Amniotic stem cell (primary cell): ENCODE results near the gene DISP2.

Experiments used
- DNase-seq: peaks from one replicate; lab custom pipeline; 2025; lab: John Stamatoyannopoulos, UW

Gene DISP2

GRCh38 chr15:40344217-40344616 lies 13.8 kb upstream of the DISP2 start:
- DNase-seq, result no peak

GRCh38 chr15:40344631-40345120 lies 13.3 kb upstream of the DISP2 start:
- peak; percentile 40 for DNase-seq

GRCh38 chr15:40345225-40345866 lies 12.7 kb upstream of the DISP2 start:
- DNase-seq, result no peak

GRCh38 chr15:40345867-40346578 lies 12.0 kb upstream of the DISP2 start:
- no peak for DNase-seq

- DNase-seq, result no peak
These were observed 11.2 kb upstream of the DISP2 start for GRCh38 chr15:40346579-40347558.

GRCh38 chr15:40347559-40348473 lies 10.2 kb upstream of the DISP2 start:
- no peak for DNase-seq

GRCh38 chr15:40348474-40348870 lies 9.5 kb upstream of the DISP2 start:
- DNase-seq, result no peak

- DNase-seq, result no peak
These were observed 8.9 kb upstream of the DISP2 start for GRCh38 chr15:40349163-40349562.

GRCh38 chr15:40352281-40352901 lies 5.6 kb upstream of the DISP2 start:
- DNase-seq, result no peak

GRCh38 chr15:40353697-40354096 lies 4.3 kb upstream of the DISP2 start:
- no peak for DNase-seq

- DNase-seq, result no peak
These were observed 3.4 kb upstream of the DISP2 start for GRCh38 chr15:40354408-40355171.

- DNase-seq, result no peak
These were observed 1.9 kb upstream of the DISP2 start for GRCh38 chr15:40355976-40356585.

- no peak for DNase-seq
These were observed 773 bp upstream of the DISP2 start for GRCh38 chr15:40357246-40357645.

- no peak for DNase-seq
These were observed 693 bp downstream of the DISP2 start for GRCh38 chr15:40358471-40359353.

- DNase-seq, result no peak
These were observed 2.0 kb downstream of the DISP2 start for GRCh38 chr15:40360015-40360414.

- DNase-seq, result no peak
These were observed 3.6 kb downstream of the DISP2 start for GRCh38 chr15:40361640-40362039.

- no peak for DNase-seq
These were observed 5.6 kb downstream of the DISP2 start for GRCh38 chr15:40363611-40364010.

- no peak for DNase-seq
These were observed 6.2 kb downstream of the DISP2 start for GRCh38 chr15:40364251-40364650.

GRCh38 chr15:40365016-40365415 lies 7.0 kb downstream of the DISP2 start:
- DNase-seq, result no peak
